Measurements from ENCODE around the gene ST8SIA4.

Gene ST8SIA4

DNA sequence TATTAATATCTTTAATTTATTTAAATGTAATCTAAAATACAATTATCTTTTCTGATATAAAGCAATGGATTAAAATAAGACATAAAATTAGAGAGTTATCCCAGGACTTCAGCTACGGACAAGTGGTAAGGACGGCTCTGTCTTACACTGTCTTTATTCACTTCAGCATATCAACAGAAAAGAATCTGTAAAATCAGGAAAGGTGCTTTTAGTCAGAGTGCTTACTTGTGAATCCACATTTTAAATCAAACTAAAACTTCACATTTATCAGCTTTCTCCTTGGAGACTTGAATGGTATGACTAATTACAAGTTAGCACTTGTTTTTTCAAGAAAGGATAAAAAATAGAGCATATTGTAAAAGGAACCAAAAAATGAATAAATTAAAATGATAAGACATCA is 39.3 kb downstream of the ST8SIA4 start:
- no peak overlapping the region for H3K18ac ChIP-seq (ENCODE audit: low read length)
- H3K79me1 ChIP-seq (ENCODE audit: low read length): no peaks in the 10 kb centered on the region
- no peak overlapping the region for H2AK5ac ChIP-seq (ENCODE audit: low read length)
- no peak overlapping the region for H3K4ac ChIP-seq (ENCODE audit: low read depth, low read length)
- no peaks in the 10 kb centered on the region for H3K27me3 ChIP-seq (ENCODE audit: insufficient read depth, low read length, poor library complexity)
- H2BK120ac ChIP-seq (ENCODE audit: low read depth, low read length): no peak overlapping the region
- DNase-seq: no peak
- no peak overlapping the region for H3K56ac ChIP-seq (ENCODE audit: low read length)
- no peak overlapping the region for H2BK5ac ChIP-seq (ENCODE audit: low read length)
- H3K36me3 ChIP-seq (ENCODE audit: control insufficient read depth, insufficient read depth, low read length): no peaks in the 10 kb centered on the region
- no peak overlapping the region for H3K23ac ChIP-seq (ENCODE audit: low read length)
- H3K79me2 ChIP-seq (ENCODE audit: control insufficient read depth, insufficient read depth, low read length): no peaks in the 10 kb centered on the region
- no peak overlapping the region for H3K27ac ChIP-seq (ENCODE audit: low read depth, low read length)
- WGBS (ENCODE audit: extremely low coverage, insufficient coverage, low lambda C conversion rate): no CpG with 5 or more reads among the region's 2 CpGs
- no peak overlapping the region for H3K9ac ChIP-seq (ENCODE audit: low read length)
- H3K4me2 ChIP-seq (ENCODE audit: low read length): no peak overlapping the region
- no peak overlapping the region for H4K5ac ChIP-seq (ENCODE audit: low read length)
- H4K8ac ChIP-seq (ENCODE audit: low read depth, low read length): no peak overlapping the region
- H3K4me1 ChIP-seq (ENCODE audit: control insufficient read depth, low read depth, low read length): no peaks in the 10 kb centered on the region
- H2BK15ac ChIP-seq (replicated peaks; ENCODE audit: low read depth): no peak overlapping the region
- H3K4me3 ChIP-seq (ENCODE audit: low read length): no peak overlapping the region

- WGBS (ENCODE audit: extremely low coverage, insufficient coverage, low lambda C conversion rate): no CpG with 5 or more reads among the region's 3 CpGs
- no peak overlapping the region for H2AK5ac ChIP-seq (ENCODE audit: low read length)
- H3K27ac ChIP-seq (ENCODE audit: low read depth, low read length): no peak overlapping the region
- no peak overlapping the region for H3K4me2 ChIP-seq (ENCODE audit: low read length)
- H3K9ac ChIP-seq (ENCODE audit: low read length): no peak overlapping the region
- H3K56ac ChIP-seq (ENCODE audit: low read length): no peak overlapping the region
- H2BK5ac ChIP-seq (ENCODE audit: low read length): no peak overlapping the region
- H3K4ac ChIP-seq (ENCODE audit: low read depth, low read length): no peak overlapping the region
- H3K79me1 ChIP-seq (ENCODE audit: low read length): no peaks in the 10 kb centered on the region
- no peaks in the 10 kb centered on the region for H3K79me2 ChIP-seq (ENCODE audit: control insufficient read depth, insufficient read depth, low read length)
- H3K23ac ChIP-seq (ENCODE audit: low read length): no peak overlapping the region
- H3K4me3 ChIP-seq (ENCODE audit: low read length): no peak overlapping the region
- no peak overlapping the region for H2BK15ac ChIP-seq (replicated peaks; ENCODE audit: low read depth)
- no peak for DNase-seq
- H3K18ac ChIP-seq (ENCODE audit: low read length): no peak overlapping the region
- H4K5ac ChIP-seq (ENCODE audit: low read length): no peak overlapping the region
- no peak overlapping the region for H2BK120ac ChIP-seq (ENCODE audit: low read depth, low read length)
- no peaks in the 10 kb centered on the region for H3K4me1 ChIP-seq (ENCODE audit: control insufficient read depth, low read depth, low read length)
- H3K36me3 ChIP-seq (ENCODE audit: control insufficient read depth, insufficient read depth, low read length): no peaks in the 10 kb centered on the region
- no peak overlapping the region for H4K8ac ChIP-seq (ENCODE audit: low read depth, low read length)
- no peaks in the 10 kb centered on the region for H3K27me3 ChIP-seq (ENCODE audit: insufficient read depth, low read length, poor library complexity)
These were observed 41.9 kb downstream of the ST8SIA4 start for GRCh38 chr5:100861148-100861547.

DNA sequence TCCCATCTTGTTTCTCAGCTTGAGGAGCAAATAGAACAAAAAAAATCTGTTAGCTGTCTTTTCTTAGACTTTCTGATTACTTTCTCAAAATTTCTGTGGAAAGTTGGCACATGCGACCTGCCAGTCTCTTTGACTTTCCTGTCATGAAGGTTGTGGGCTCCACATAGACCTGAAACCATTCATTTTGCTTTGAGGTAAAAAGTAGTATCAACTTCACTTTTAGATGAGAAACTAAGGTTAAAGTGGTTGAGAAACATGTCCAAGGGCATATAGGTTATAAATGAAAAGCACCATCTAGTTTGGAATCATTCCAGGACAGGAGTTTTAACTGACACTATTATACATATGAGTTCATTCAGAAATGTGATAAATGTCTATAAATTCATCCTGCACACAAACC is 42.7 kb downstream of the ST8SIA4 start:
- Histone ChIP-seq H2AK5ac (ENCODE audit: low read length) (no peak overlapping the region), H3K79me1 (ENCODE audit: low read length) (no peaks in the 10 kb centered on the region), H3K18ac (ENCODE audit: low read length) (no peak overlapping the region), H3K27ac (ENCODE audit: low read depth, low read length) (no peak overlapping the region), H3K4me3 (ENCODE audit: low read length) (no peak overlapping the region), H2BK5ac (ENCODE audit: low read length) (no peak overlapping the region), H3K56ac (ENCODE audit: low read length) (no peak overlapping the region), H3K4ac (ENCODE audit: low read depth, low read length) (no peak overlapping the region), H4K5ac (ENCODE audit: low read length) (no peak overlapping the region), H2BK15ac (replicated peaks; ENCODE audit: low read depth) (no peak overlapping the region), H2BK120ac (ENCODE audit: low read depth, low read length) (no peak overlapping the region), H3K79me2 (ENCODE audit: control insufficient read depth, insufficient read depth, low read length) (no peaks in the 10 kb centered on the region), H3K27me3 (ENCODE audit: insufficient read depth, low read length, poor library complexity) (no peaks in the 10 kb centered on the region), H3K4me2 (ENCODE audit: low read length) (no peak overlapping the region), H3K9ac (ENCODE audit: low read length) (no peak overlapping the region), H3K36me3 (ENCODE audit: control insufficient read depth, insufficient read depth, low read length) (peaks cover 2% of the 10 kb centered on the region), H3K23ac (ENCODE audit: low read length) (no peak overlapping the region), H4K8ac (ENCODE audit: low read depth, low read length) (no peak overlapping the region), H3K4me1 (ENCODE audit: control insufficient read depth, low read depth, low read length) (no peaks in the 10 kb centered on the region)
- DNase-seq: no peak
- no CpG with 5 or more reads among the region's 1 CpG for WGBS (ENCODE audit: extremely low coverage, insufficient coverage, low lambda C conversion rate)

GRCh38 chr5:100858987-100859545 is 44.0 kb downstream of the ST8SIA4 start:
- Histone ChIP-seq H4K5ac (ENCODE audit: low read length) (no peak overlapping the region), H3K18ac (ENCODE audit: low read length) (no peak overlapping the region), H2BK15ac (replicated peaks; ENCODE audit: low read depth) (no peak overlapping the region), H3K4ac (ENCODE audit: low read depth, low read length) (no peak overlapping the region), H3K9ac (ENCODE audit: low read length) (no peak overlapping the region), H3K79me2 (ENCODE audit: control insufficient read depth, insufficient read depth, low read length) (no peaks in the 10 kb centered on the region), H3K27ac (ENCODE audit: low read depth, low read length) (no peak overlapping the region), H2AK5ac (ENCODE audit: low read length) (no peak overlapping the region), H2BK120ac (ENCODE audit: low read depth, low read length) (no peak overlapping the region), H3K4me3 (ENCODE audit: low read length) (no peak overlapping the region), H3K36me3 (ENCODE audit: control insufficient read depth, insufficient read depth, low read length) (peaks cover 2% of the 10 kb centered on the region), H2BK5ac (ENCODE audit: low read length) (no peak overlapping the region), H3K23ac (ENCODE audit: low read length) (no peak overlapping the region), H3K79me1 (ENCODE audit: low read length) (no peaks in the 10 kb centered on the region), H3K4me1 (ENCODE audit: control insufficient read depth, low read depth, low read length) (no peaks in the 10 kb centered on the region), H3K4me2 (ENCODE audit: low read length) (no peak overlapping the region), H3K27me3 (ENCODE audit: insufficient read depth, low read length, poor library complexity) (no peaks in the 10 kb centered on the region), H4K8ac (ENCODE audit: low read depth, low read length) (no peak overlapping the region), H3K56ac (ENCODE audit: low read length) (no peak overlapping the region)
- WGBS (ENCODE audit: extremely low coverage, insufficient coverage, low lambda C conversion rate): no CpG with 5 or more reads among the region's 1 CpG
- no peak for DNase-seq

GRCh38 chr5:100856462-100856861 is 46.6 kb downstream of the ST8SIA4 start:
- no peak overlapping the region for H2BK15ac ChIP-seq (replicated peaks; ENCODE audit: low read depth)
- peaks cover 2% of the 10 kb centered on the region for H3K36me3 ChIP-seq (ENCODE audit: control insufficient read depth, insufficient read depth, low read length)

DNA sequence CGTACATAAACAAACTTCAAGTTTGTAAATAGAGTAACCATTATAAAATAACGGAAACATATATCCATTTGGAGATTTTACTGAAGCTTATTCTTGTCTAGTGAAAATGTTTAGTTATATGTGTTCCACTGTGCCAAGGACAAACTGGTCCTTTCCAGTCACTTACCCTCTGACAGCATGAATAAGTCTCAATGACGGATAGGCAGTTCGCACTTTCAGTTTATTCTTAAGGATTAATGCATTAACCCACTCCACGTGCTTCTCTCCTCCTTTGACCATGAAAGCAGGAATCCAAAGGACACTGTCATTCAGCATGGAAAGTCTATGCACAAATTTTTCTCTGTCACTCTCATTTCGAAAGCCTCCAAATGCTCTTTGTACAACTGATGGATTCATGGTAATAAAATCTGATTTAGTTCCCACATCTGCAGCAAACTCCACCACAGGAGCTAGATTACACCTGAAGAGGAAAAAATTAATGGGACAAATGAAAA is 47.1 kb downstream of the ST8SIA4 start:
- Histone ChIP-seq H3K4me2 (ENCODE audit: low read length) (no peak overlapping the region), H3K4me1 (ENCODE audit: control insufficient read depth, low read depth, low read length) (no peaks in the 10 kb centered on the region), H3K23ac (ENCODE audit: low read length) (no peak overlapping the region), H2BK15ac (replicated peaks; ENCODE audit: low read depth) (no peak overlapping the region), H2AK5ac (ENCODE audit: low read length) (no peak overlapping the region), H4K5ac (ENCODE audit: low read length) (no peak overlapping the region), H3K9ac (ENCODE audit: low read length) (no peak overlapping the region), H3K27ac (ENCODE audit: low read depth, low read length) (no peak overlapping the region), H3K27me3 (ENCODE audit: insufficient read depth, low read length, poor library complexity) (no peaks in the 10 kb centered on the region), H3K56ac (ENCODE audit: low read length) (no peak overlapping the region), H2BK5ac (ENCODE audit: low read length) (no peak overlapping the region), H3K18ac (ENCODE audit: low read length) (no peak overlapping the region), H4K8ac (ENCODE audit: low read depth, low read length) (no peak overlapping the region), H3K4ac (ENCODE audit: low read depth, low read length) (no peak overlapping the region), H2BK120ac (ENCODE audit: low read depth, low read length) (no peak overlapping the region), H3K4me3 (ENCODE audit: low read length) (no peak overlapping the region), H3K36me3 (ENCODE audit: control insufficient read depth, insufficient read depth, low read length) (peaks cover 2% of the 10 kb centered on the region), H3K79me1 (ENCODE audit: low read length) (no peaks in the 10 kb centered on the region), H3K79me2 (ENCODE audit: control insufficient read depth, insufficient read depth, low read length) (no peaks in the 10 kb centered on the region)
- WGBS (ENCODE audit: extremely low coverage, insufficient coverage, low lambda C conversion rate): no CpG with 5 or more reads among the region's 6 CpGs
- DNase-seq: no peak

More at GRCh38 chr5:100856462-100856861, 46.6 kb downstream of the ST8SIA4 start:
- Histone ChIP-seq H3K4me2 (ENCODE audit: low read length) (no peak overlapping the region), H2AK5ac (ENCODE audit: low read length) (no peak overlapping the region), H3K4me1 (ENCODE audit: control insufficient read depth, low read depth, low read length) (no peaks in the 10 kb centered on the region), H3K56ac (ENCODE audit: low read length) (no peak overlapping the region), H2BK5ac (ENCODE audit: low read length) (no peak overlapping the region), H3K9ac (ENCODE audit: low read length) (no peak overlapping the region), H3K79me2 (ENCODE audit: control insufficient read depth, insufficient read depth, low read length) (no peaks in the 10 kb centered on the region), H2BK120ac (ENCODE audit: low read depth, low read length) (no peak overlapping the region), H3K27ac (ENCODE audit: low read depth, low read length) (no peak overlapping the region), H3K18ac (ENCODE audit: low read length) (no peak overlapping the region), H3K23ac (ENCODE audit: low read length) (no peak overlapping the region), H3K4ac (ENCODE audit: low read depth, low read length) (no peak overlapping the region), H3K79me1 (ENCODE audit: low read length) (no peaks in the 10 kb centered on the region), H3K4me3 (ENCODE audit: low read length) (no peak overlapping the region), H4K8ac (ENCODE audit: low read depth, low read length) (no peak overlapping the region), H4K5ac (ENCODE audit: low read length) (no peak overlapping the region), H3K27me3 (ENCODE audit: insufficient read depth, low read length, poor library complexity) (no peaks in the 10 kb centered on the region)
- DNase-seq: no peak
- WGBS (ENCODE audit: extremely low coverage, insufficient coverage, low lambda C conversion rate): no CpG with 5 or more reads among the region's 2 CpGs
